ENCODE data around the gene PHKA2.

Gene PHKA2

GRCh38 chrX:18886344-18887161, 97.4 kb downstream of the PHKA2 start:
- Histone ChIP-seq H3K27ac (ENCODE audit: poor library complexity, severe bottlenecking) (peak overlapping the region; percentile 39), H3K4me3 (ENCODE audit: severe bottlenecking) (peak overlapping the region; percentile 23), H3K36me3 (ENCODE audit: low read depth) (no peaks in the 10 kb centered on the region), H3K27me3 (ENCODE audit: insufficient read depth, poor library complexity, severe bottlenecking) (no peaks in the 10 kb centered on the region), H3K9me3 (ENCODE audit: severe bottlenecking) (no peaks in the 10 kb centered on the region), H3K4me1 (ENCODE audit: insufficient read depth, poor library complexity, severe bottlenecking) (peaks cover 22% of the 10 kb centered on the region)
- peak; percentile 32 for TF ChIP-seq CTCF (IDR thresholded peaks at IDR 0.05; ENCODE audit: poor library complexity, severe bottlenecking)
- DNase-seq (ENCODE audit: low spot score), result no peak
- ATAC-seq (ENCODE audit: low read depth), result peak; percentile 65

- Histone ChIP-seq H3K36me3 (ENCODE audit: low read depth) (no peaks in the 10 kb centered on the region), H3K27ac (ENCODE audit: poor library complexity, severe bottlenecking) (peak overlapping the region; percentile 39), H3K4me1 (ENCODE audit: insufficient read depth, poor library complexity, severe bottlenecking) (peaks cover 22% of the 10 kb centered on the region), H3K9me3 (ENCODE audit: severe bottlenecking) (no peaks in the 10 kb centered on the region), H3K4me3 (ENCODE audit: severe bottlenecking) (peak overlapping the region; percentile 23), H3K27me3 (ENCODE audit: insufficient read depth, poor library complexity, severe bottlenecking) (no peaks in the 10 kb centered on the region)
- peak; percentile 10 for ATAC-seq (ENCODE audit: low read depth)
- no peak for DNase-seq (ENCODE audit: low spot score)
- TF ChIP-seq CTCF (IDR thresholded peaks at IDR 0.05; ENCODE audit: poor library complexity, severe bottlenecking), result no peak
These were observed 97.9 kb downstream of the PHKA2 start for GRCh38 chrX:18886005-18886343.

- Histone ChIP-seq H3K4me3 (ENCODE audit: severe bottlenecking) (no peak overlapping the region), H3K4me1 (ENCODE audit: insufficient read depth, poor library complexity, severe bottlenecking) (peaks cover 22% of the 10 kb centered on the region), H3K27me3 (ENCODE audit: insufficient read depth, poor library complexity, severe bottlenecking) (no peaks in the 10 kb centered on the region), H3K27ac (ENCODE audit: poor library complexity, severe bottlenecking) (peak overlapping the region; percentile 39), H3K9me3 (ENCODE audit: severe bottlenecking) (no peaks in the 10 kb centered on the region), H3K36me3 (ENCODE audit: low read depth) (no peaks in the 10 kb centered on the region)
- TF ChIP-seq CTCF (IDR thresholded peaks at IDR 0.05; ENCODE audit: poor library complexity, severe bottlenecking), result no peak
- DNase-seq (ENCODE audit: low spot score) (no peak), ATAC-seq (ENCODE audit: low read depth) (no peak)
These were observed 98.4 kb downstream of the PHKA2 start for GRCh38 chrX:18885328-18886004.

- H3K36me3 ChIP-seq (ENCODE audit: low read depth), result no peaks in the 10 kb centered on the region
- ATAC-seq (ENCODE audit: low read depth), result no peak
- DNase-seq (ENCODE audit: low spot score), result no peak
- H3K4me1 ChIP-seq (ENCODE audit: insufficient read depth, poor library complexity, severe bottlenecking), result peaks cover 22% of the 10 kb centered on the region
- no peak overlapping the region for H3K27ac ChIP-seq (ENCODE audit: poor library complexity, severe bottlenecking)
- TF ChIP-seq CTCF (IDR thresholded peaks at IDR 0.05; ENCODE audit: poor library complexity, severe bottlenecking), result no peak
- no peaks in the 10 kb centered on the region for H3K27me3 ChIP-seq (ENCODE audit: insufficient read depth, poor library complexity, severe bottlenecking)
- no peak overlapping the region for H3K4me3 ChIP-seq (ENCODE audit: severe bottlenecking)
- no peaks in the 10 kb centered on the region for H3K9me3 ChIP-seq (ENCODE audit: severe bottlenecking)
These were observed 99.0 kb downstream of the PHKA2 start for GRCh38 chrX:18884916-18885315.
